ENCODE results near the gene LOXL1. TPM values are rescaled to one million over a fixed set of nuclear protein-coding genes. Genes with fewer than 3 reads are reported as not detected.
A peak's percentile ranks its signal among the peaks of the same experiment; 100 is the strongest.

LOXL1 gene
- total RNA-seq, 2 donors from 2014 or later = 8.6 to 14.5 TPM

DNA sequence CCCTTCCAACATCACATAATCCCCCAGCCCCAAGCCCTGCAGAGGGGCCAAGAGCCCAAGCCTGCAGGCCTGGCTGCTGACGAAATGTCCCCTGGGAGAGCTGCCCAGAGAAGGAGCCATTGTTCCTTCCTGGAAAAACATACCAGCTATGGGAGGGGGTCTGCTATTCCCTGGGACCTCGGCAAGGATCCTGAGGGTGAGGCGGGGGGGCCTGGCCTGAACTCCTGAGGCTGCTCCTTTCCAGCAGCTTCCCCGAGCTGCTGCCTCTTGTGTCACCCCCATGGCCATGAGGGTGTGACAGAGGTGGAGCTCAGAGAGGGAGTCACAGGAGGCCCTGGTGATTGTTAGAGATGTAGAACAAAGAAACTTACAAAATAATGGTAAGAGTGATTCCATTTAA is 12.9 kb downstream of the LOXL1 start:
- intact Hi-C loops (cut with DNase I) = no loop called here
- TF ChIP-seq POLR2A (IDR thresholded peaks at IDR 0.05) = no peak
- TF ChIP-seq, protein P1, sequence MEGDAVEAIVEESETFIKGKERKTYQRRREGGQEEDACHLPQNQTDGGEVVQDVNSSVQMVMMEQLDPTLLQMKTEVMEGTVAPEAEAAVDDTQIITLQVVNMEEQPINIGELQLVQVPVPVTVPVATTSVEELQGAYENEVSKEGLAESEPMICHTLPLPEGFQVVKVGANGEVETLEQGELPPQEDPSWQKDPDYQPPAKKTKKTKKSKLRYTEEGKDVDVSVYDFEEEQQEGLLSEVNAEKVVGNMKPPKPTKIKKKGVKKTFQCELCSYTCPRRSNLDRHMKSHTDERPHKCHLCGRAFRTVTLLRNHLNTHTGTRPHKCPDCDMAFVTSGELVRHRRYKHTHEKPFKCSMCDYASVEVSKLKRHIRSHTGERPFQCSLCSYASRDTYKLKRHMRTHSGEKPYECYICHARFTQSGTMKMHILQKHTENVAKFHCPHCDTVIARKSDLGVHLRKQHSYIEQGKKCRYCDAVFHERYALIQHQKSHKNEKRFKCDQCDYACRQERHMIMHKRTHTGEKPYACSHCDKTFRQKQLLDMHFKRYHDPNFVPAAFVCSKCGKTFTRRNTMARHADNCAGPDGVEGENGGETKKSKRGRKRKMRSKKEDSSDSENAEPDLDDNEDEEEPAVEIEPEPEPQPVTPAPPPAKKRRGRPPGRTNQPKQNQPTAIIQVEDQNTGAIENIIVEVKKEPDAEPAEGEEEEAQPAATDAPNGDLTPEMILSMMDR (IDR thresholded peaks at IDR 0.05) = no peak
- no peaks in the 10 kb centered on the region for H3K27me3 ChIP-seq
- ATAC-seq (no peak), DNase-seq (no peak)
- no peak overlapping the region for H3K27ac ChIP-seq
- no peaks in the 10 kb centered on the region for H3K36me3 ChIP-seq (replicated peaks in 1 of 2; ENCODE audit: insufficient read depth in 1 of 2, low read depth in 2 of 2)
- no peak overlapping the region for H3K4me3 ChIP-seq
- WGBS, 2 donors = 84 to 91% methylated on average over 4 of the region's 4 CpGs
- no peaks in the 10 kb centered on the region for H3K9me3 ChIP-seq
- peaks cover 21% of the 10 kb centered on the region for H3K4me1 ChIP-seq

DNA sequence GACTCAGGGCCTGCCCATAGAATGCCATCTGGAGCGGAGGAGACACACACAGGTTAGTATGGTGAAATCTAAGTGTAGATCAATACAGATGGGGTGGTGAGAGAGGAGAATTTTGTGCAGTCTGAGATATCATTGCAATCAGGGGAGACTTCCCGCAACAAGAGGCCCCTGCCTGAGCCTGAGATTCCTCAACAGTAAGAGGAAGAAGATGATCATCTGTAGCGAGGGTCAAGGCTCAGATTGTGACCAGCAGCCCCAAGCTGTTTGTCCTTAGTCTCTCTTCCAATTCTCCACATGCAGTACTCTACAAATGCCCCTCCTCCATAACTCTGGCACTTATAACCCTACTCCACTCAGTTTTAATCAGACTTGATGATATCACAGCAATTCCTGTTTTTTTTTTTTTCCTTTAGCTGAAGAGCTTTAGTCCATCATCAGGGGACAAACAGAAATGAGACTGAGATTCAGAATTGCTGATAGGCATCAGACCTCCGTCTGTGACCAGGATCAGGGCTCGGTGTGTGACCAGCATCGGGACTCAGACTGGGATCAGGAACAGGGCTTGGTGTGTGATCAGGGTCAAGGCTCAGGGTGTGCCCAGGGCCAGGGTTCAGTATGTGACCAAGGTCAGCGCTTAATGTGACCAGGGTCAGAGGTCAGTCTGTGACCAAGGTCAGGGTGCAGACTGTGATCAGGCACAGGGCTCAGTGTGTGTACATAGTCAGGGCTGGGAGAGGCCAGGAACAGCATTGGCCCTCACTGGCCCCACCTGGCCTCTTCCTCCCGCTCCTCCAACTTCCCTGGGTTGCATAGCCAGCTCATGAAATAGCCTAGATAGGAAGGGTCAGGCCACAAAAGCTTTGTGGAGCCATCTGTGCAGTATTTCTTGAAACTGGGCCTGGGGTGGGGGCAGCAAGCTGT is 14.1 kb downstream of the LOXL1 start:
- TF ChIP-seq POLR2A (IDR thresholded peaks at IDR 0.05) = no peak
- TF ChIP-seq, protein P1 (IDR thresholded peaks at IDR 0.05) = no peak
- 74 to 76% methylated on average over 7 to 8 of the region's 8 CpGs for WGBS, 2 donors
- no peak overlapping the region for H3K27ac ChIP-seq
- H3K36me3 ChIP-seq (replicated peaks in 1 of 2; ENCODE audit: insufficient read depth in 1 of 2, low read depth in 2 of 2) = no peaks in the 10 kb centered on the region
- no peak for ATAC-seq
- H3K9me3 ChIP-seq = no peaks in the 10 kb centered on the region
- H3K27me3 ChIP-seq = no peaks in the 10 kb centered on the region
- intact Hi-C loops (cut with DNase I) = no loop called here
- H3K4me1 ChIP-seq = peaks cover 10% of the 10 kb centered on the region
- no peak overlapping the region for H3K4me3 ChIP-seq
- DNase-seq = peak in 1 of 4 donors; percentile 3

DNA sequence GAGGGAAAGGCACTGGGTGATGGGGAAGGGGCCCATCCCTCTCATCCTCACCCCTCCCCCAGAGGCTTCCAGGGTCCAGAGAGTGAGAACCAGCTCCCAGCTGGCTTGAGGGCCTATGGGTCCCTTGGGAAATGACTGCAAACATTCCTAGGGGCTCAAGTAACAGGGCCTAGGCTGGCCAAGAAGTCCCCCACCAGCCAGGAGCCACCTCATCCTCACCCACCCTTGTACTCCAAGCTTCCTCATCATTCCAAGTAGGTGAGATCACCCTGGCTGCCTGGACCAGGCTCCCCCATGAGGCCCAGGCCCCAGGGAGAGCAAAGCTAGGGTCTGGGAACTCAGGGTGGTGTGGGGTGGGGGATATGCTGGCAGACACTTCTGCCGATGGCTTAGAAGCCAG is 14.8 kb downstream of the LOXL1 start:
- H3K4me3 ChIP-seq = no peak overlapping the region
- WGBS, 2 donors = 80 to 100% methylated on average over 1 of the region's 1 CpG
- H3K27me3 ChIP-seq = no peaks in the 10 kb centered on the region
- intact Hi-C loops (cut with DNase I) = no loop called here
- peaks cover 4% of the 10 kb centered on the region for H3K4me1 ChIP-seq
- TF ChIP-seq, protein P1 (IDR thresholded peaks at IDR 0.05) = no peak
- no peak for TF ChIP-seq POLR2A (IDR thresholded peaks at IDR 0.05)
- DNase-seq = no peak
- H3K9me3 ChIP-seq = no peaks in the 10 kb centered on the region
- no peaks in the 10 kb centered on the region for H3K36me3 ChIP-seq (replicated peaks in 1 of 2; ENCODE audit: insufficient read depth in 1 of 2, low read depth in 2 of 2)
- no peak overlapping the region for H3K27ac ChIP-seq
- peak; percentile 26 for ATAC-seq

DNA sequence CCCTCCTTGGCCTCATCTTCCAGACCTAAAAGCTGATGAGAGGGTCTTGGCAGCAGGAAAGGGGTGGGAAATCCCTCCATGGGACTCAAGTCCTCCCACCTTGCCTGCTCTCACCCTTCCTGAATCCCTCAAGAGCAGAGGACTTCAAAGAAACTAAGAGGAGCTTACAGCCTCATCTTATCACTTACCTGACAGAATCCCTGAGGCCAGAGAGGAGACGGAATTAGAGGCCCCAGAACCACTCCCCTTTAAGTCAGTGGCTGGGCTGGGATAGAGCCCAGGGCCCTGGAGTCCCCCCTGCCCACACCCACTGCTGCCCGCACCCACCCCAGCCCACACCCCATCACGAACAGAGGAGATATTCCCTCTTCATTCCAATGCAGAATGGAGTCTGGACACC is 15.2 kb downstream of the LOXL1 start:
- H3K9me3 ChIP-seq = no peaks in the 10 kb centered on the region
- H3K36me3 ChIP-seq (replicated peaks in 1 of 2; ENCODE audit: insufficient read depth in 1 of 2, low read depth in 2 of 2) = no peaks in the 10 kb centered on the region
- WGBS, 2 donors = 83 to 89% methylated on average over 3 of the region's 3 CpGs
- ATAC-seq (no peak), DNase-seq (no peak)
- H3K27me3 ChIP-seq = no peaks in the 10 kb centered on the region
- peaks cover under 1% of the 10 kb centered on the region for H3K4me1 ChIP-seq
- H3K27ac ChIP-seq = no peak overlapping the region
- H3K4me3 ChIP-seq = no peak overlapping the region
- intact Hi-C loops (cut with DNase I) = no loop called here
- TF ChIP-seq, protein P1 (IDR thresholded peaks at IDR 0.05) = no peak
- no peak for TF ChIP-seq POLR2A (IDR thresholded peaks at IDR 0.05)

All from body of pancreas (tissue), 4 donors.